Muscle of leg (tissue), 11 donors: ENCODE data around the gene NRIP1. TPM values are rescaled to one million over a fixed set of nuclear protein-coding genes. Genes with fewer than 3 reads are reported as not detected.

Source experiments
- DNase-seq: peaks from one replicate; pipeline ENCODE4 v3.0.0; 2013
- H3K27ac ChIP-seq: one replicate; pipeline ENCODE4 v1.5.1; 2013; ENCODE audit warnings: mild to moderate bottlenecking, low read length, control low read depth
- H3K27me3 ChIP-seq: one replicate; pipeline ENCODE4 v1.6.1; 2013; ENCODE audit warnings: low read length; ENCODE audit not compliant: control insufficient read depth, insufficient read depth
- H3K36me3 ChIP-seq: one replicate; pipeline ENCODE4 v1.6.1; 2013; ENCODE audit warnings: low read length; ENCODE audit not compliant: control insufficient read depth, insufficient read depth
- H3K4me1 ChIP-seq: one replicate; pipeline ENCODE4 v1.6.1; 2013; ENCODE audit warnings: low read length; ENCODE audit not compliant: control insufficient read depth, insufficient read depth
- H3K4me3 ChIP-seq: one replicate; pipeline ENCODE4 v1.5.1; 2013; ENCODE audit warnings: low read length, control low read depth
- H3K9me3 ChIP-seq: replicated peaks from 2 replicates; pipeline ENCODE4 v1.6.1; 2013; ENCODE audit warnings: low read depth, low read length; ENCODE audit not compliant: control insufficient read depth
- WGBS: methylation state at CpG from one replicate; pipeline ENCODE4 v1.1.5; 2013; ENCODE audit warnings: missing lambda C conversion rate; ENCODE audit not compliant: insufficient coverage; 5-methylcytosine and 5-hydroxymethylcytosine counted together
- polyA plus RNA-seq, 8 donors: library from polyadenylated mRNA; unstranded; fragments of 120-200 nt; gene quantifications; one replicate each; pipeline versions ENCODE4 v1.2.1 to v1.2.3, GENCODE V29; 2013; ENCODE audit warnings: inconsistent platforms in 1 of 8, low replicate concordance in 1 of 8; ENCODE audit not compliant: insufficient read length in 8 of 8, insufficient read depth in 1 of 8
- total RNA-seq: library from RNA; stranded (reverse); fragments of 120-200 nt; gene quantifications from one replicate; pipeline ENCODE4 v1.2.4, GENCODE V29; 2013

NRIP1 gene
- total and polyA plus RNA-seq, 9 donors, result 28.6 to 75.4 (median 39.2) TPM

DNA sequence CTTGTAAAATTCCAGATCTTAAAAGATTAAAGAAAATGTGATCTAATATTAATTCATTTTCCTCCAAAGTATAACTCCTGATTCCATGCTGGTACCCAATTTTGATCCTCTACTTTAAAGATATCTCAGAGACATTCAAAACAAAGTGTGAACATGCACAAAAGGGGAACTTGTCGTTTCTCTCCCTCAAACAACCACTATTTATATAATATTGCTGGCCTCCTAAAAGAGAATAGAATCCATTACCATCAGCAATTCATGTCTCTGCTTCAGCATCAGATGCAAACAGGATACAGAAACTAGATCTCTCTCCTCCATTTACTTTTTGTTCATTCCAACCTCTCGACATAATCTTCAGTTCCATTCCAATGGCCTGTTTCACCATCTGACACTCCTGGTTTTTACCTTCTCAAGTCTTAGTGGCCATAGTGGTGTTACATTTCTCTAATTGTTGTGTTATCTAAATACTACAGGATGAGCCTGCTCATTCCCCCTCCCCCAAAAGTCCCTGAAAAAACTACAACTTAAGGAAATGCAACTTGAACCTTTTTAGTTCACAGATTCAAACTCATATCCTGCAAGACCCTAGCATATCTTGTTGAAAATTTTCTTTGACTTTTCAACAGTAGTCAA lies 4.1 kb downstream of the NRIP1 start:
- H3K4me3 ChIP-seq, result no peak overlapping the region
- no CpG with 5 or more reads among the region's 2 CpGs for WGBS
- peaks cover 9% of the 10 kb centered on the region for H3K4me1 ChIP-seq

DNA sequence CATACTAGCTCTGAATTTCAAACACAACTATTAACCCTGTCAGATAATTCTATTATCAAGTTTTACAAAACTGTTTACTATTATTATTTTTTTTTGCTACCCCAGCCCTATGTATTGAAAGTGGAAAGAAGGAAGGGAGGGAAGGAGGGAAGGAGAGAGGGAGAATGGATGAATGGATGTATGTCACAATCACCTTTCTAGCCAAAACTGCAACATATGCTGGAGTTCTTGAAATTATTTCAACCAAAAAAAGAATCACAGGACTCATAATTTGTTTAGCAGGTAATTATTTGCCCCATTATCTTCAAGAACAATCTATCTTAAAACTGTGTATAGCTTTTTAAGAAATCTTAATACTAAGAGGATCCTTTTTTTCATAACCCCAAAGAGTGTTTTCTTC lies 5.4 kb downstream of the NRIP1 start:
- DNase-seq, result no peak
- peaks cover 9% of the 10 kb centered on the region for H3K4me1 ChIP-seq
- H3K4me3 ChIP-seq, result no peak overlapping the region
- no peaks in the 10 kb centered on the region for H3K36me3 ChIP-seq
- H3K27me3 ChIP-seq, result no peaks in the 10 kb centered on the region
- no peak overlapping the region for H3K27ac ChIP-seq
- H3K9me3 ChIP-seq, result no peaks in the 10 kb centered on the region

More for the DNA sequence above, 4.1 kb downstream of the NRIP1 start:
- no peak overlapping the region for H3K27ac ChIP-seq
- no peaks in the 10 kb centered on the region for H3K9me3 ChIP-seq
- no peak for DNase-seq
- no peaks in the 10 kb centered on the region for H3K27me3 ChIP-seq
- no peaks in the 10 kb centered on the region for H3K36me3 ChIP-seq

DNA sequence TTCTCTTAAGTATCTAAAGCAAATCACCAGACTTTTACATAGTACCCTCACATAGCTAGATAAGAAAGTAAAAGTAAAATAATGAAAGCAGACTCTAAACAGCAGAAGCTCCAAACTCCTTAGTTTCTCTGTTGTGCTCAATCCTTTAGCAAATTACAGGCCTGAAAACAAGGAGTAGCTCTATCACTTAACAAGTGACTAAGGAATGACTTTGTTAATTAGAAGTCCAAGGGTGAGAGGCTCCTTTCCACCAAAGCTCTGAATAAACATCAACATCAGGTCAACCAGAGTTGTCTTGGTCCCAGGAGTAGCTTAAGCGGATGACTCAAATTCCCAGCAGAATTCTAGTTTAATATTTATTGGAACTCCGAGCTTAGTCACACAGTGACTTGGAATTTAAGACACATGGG lies 5.9 kb downstream of the NRIP1 start:
- no peak overlapping the region for H3K4me3 ChIP-seq
- H3K27me3 ChIP-seq, result no peaks in the 10 kb centered on the region
- no peak for DNase-seq
- peaks cover 9% of the 10 kb centered on the region for H3K4me1 ChIP-seq
- WGBS, result no CpG with 5 or more reads among the region's 2 CpGs
- H3K36me3 ChIP-seq, result no peaks in the 10 kb centered on the region
- H3K9me3 ChIP-seq, result no peaks in the 10 kb centered on the region
- H3K27ac ChIP-seq, result peak overlapping the region; percentile 68

DNA sequence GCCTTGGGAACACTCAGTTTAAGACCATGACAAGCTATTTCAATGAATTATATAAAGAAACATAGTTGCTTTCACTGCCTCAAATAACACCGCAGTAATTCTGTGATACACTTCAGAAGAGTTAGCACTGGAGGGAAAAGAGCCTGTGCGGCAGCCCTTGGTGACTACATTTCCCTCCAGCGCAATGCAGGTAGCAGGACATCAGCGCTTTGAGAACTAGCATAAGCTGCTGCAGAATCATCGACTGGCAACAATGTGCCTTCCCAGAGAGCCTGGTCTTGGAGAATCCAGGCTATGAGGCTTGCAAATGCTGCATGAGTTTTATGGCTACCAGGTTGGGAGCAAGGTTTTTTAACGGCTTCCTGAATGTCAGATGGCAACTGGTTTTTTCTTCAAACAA lies 7.5 kb downstream of the NRIP1 start:
- Histone ChIP-seq H3K4me3 (no peak overlapping the region), H3K4me1 (peaks cover 6% of the 10 kb centered on the region), H3K27ac (peak overlapping the region; percentile 31), H3K9me3 (no peaks in the 10 kb centered on the region), H3K36me3 (no peaks in the 10 kb centered on the region), H3K27me3 (no peaks in the 10 kb centered on the region)
- WGBS, result 42% methylated on average over 4 of the region's 6 CpGs
- DNase-seq, result no peak

DNA sequence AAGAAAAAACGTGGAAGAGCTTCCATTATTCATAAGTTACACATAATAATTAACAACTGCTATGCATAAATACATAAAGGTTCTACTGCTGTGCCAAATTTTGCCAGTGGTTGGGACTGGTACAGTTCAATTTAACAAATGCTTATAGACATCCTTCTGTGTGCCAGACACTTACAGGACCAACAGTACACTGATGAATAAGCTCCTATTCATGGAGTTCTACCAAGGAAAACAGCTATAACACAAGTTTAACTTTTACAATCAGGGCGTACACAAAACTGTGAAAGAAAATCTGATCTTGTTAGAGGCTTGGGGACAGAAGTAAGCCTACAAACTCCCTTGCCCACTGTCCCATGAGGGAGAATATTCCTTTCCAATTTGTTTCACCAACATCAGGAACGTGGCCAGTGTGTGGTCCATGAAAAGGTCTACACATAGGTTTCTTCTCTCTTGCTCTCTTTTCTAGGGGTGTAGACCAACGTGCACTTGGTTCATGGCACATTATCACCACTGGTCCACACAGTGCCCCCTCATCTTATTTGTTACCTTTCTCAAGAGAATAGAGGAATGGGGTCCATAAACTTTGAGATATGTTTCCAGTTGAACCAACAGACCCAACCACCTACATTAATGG lies 10.1 kb downstream of the NRIP1 start:
- peak overlapping the region; percentile 24 for H3K27ac ChIP-seq
- no peak overlapping the region for H3K4me3 ChIP-seq
- no peaks in the 10 kb centered on the region for H3K27me3 ChIP-seq
- H3K36me3 ChIP-seq, result no peaks in the 10 kb centered on the region
- no peaks in the 10 kb centered on the region for H3K9me3 ChIP-seq
- 83% methylated on average over 1 of the region's 4 CpGs for WGBS
- peaks cover 10% of the 10 kb centered on the region for H3K4me1 ChIP-seq
- no peak for DNase-seq

DNA sequence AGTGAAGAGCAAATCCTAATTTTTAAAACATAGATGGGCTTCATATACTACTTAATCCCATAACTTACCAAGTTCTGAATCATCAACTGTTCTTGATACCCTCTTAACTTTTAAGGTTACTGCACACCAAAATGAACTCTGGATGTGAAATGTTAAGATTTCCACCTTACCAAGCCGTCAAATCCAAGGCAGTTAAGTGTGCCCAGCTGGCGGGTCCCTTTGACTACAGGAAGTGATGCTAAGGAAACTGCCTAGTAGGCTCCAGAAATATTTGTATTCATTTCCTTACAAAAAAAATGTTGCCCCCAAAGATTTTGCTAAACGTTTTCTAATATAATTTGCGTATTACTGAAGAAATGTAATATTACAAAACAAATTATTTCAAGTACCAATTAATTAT lies 10.7 kb downstream of the NRIP1 start:
- no peak overlapping the region for H3K4me3 ChIP-seq
- H3K4me1 ChIP-seq, result peaks cover 10% of the 10 kb centered on the region
- H3K9me3 ChIP-seq, result no peaks in the 10 kb centered on the region
- WGBS, result no CpG with 5 or more reads among the region's 4 CpGs
- DNase-seq, result peak; percentile 39
- no peaks in the 10 kb centered on the region for H3K27me3 ChIP-seq
- no peak overlapping the region for H3K27ac ChIP-seq
- no peaks in the 10 kb centered on the region for H3K36me3 ChIP-seq

DNA sequence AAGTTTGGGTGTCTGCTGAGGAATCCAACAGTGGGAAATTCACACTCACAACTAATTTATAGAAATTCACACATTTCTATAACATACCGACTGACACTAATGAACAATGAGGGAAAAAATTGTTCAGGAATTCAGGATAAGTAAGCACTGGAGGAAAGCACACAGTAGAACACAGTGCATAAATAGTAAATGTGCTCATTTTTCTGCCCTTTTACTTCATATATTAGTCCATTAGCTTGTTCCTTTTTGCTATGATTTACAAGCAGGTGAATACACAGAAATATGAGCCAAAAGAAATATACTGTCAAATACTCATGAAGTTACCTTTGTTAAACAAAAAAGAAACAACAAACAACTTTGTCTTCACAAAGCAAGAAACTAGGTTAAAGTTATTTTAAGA lies 11.3 kb downstream of the NRIP1 start:
- H3K9me3 ChIP-seq, result no peaks in the 10 kb centered on the region
- H3K4me1 ChIP-seq, result peaks cover 10% of the 10 kb centered on the region
- no peak overlapping the region for H3K4me3 ChIP-seq
- no peaks in the 10 kb centered on the region for H3K36me3 ChIP-seq
- no peak for DNase-seq
- H3K27me3 ChIP-seq, result no peaks in the 10 kb centered on the region
- WGBS, result no CpG with 5 or more reads among the region's 1 CpG
- no peak overlapping the region for H3K27ac ChIP-seq

DNA sequence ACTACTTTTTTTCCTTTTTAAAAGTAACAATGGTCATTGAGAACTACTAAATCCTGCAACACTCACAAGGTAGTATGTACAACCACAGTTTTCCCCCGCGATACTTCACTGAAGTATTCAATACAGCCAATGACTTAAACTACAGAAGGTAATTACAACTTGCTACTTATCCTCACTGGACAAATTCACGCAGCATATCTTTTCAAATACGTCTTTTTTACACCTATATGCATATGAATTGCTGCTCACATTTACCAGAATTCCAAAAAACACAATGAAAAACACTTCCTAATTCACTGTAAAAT lies 12.4 kb downstream of the NRIP1 start:
- H3K4me3 ChIP-seq, result no peak overlapping the region
- no peaks in the 10 kb centered on the region for H3K27me3 ChIP-seq
- WGBS, result 54% methylated on average over 4 of the region's 4 CpGs
- peaks cover 9% of the 10 kb centered on the region for H3K4me1 ChIP-seq
- H3K27ac ChIP-seq, result no peak overlapping the region
- H3K9me3 ChIP-seq, result no peaks in the 10 kb centered on the region
- DNase-seq, result no peak
- H3K36me3 ChIP-seq, result no peaks in the 10 kb centered on the region

DNA sequence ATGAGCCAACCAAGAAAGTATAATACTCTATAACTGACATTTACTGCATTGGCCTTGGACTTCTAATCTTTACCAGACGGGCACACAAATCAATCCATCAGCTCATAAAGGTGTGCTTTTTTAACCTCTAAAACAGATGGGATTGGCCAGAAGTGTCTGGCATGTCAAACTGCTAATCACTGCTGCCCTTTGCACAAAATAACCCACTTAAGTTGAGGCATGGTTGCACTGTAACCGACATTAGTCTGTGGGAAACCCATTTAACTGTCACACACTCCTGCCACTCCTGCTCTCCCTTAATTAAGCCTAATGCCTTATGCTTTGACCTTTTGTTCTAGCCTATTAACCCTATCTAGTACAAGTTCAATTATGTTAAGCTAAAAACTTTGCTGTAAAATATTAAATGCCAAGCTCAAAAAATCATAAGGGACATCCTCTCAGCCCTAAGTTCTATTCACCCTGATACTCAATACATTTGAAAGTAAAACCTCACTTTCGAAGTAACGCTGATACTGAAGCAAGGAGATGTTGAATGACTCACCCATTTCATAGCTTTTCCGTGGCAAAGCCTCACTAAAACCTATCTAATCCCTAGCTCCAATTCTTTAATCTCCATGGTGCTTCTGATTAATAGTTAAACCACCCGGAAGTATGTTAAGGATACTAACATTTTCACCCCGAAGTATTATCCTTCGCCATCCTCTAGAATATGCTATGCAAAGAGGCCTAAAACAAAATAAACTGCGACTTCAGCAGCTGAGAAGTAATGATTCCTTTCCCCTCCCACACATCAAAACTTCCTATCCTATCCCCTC lies 12.9 kb downstream of the NRIP1 start:
- WGBS, result 100% methylated on average over 1 of the region's 9 CpGs

DNA sequence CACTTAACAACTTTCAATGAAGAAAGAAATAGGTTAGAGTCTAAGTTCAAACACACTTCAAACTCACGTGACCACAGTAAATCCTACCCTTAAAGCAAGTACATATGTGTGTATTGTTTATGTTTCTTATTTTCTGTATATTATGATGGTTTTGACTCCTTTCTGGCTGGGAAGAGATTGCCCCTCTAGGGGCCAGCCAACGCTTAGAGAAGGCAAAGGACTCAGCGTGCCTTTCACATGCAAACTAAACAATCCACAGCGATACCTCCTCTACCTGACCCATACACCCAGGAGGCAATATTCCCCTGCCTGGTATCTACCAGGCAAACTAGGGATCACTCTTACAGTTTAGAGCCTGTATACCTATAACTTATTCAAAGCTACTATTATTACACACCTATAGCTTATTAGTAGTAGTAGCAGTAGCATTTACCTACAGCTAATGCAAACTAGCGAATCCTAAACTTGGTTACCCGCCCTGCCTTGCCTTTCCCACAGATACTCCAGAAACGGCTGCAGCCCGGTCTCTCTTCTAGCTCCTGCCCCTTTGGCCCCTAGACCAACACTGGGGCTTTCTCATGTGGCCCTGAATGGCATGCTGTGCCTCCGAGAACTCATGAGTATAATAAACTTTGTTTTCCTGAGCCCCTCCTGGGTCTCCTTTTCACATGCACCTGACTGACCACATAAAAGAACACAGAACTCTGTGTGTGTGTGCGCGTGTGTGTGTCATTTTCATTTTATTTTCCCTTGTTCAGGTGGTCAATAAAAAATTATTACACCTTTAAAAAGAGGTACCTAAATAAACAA lies 14.0 kb downstream of the NRIP1 start:
- Histone ChIP-seq H3K9me3 (peaks cover 2% of the 10 kb centered on the region), H3K27me3 (no peaks in the 10 kb centered on the region), H3K27ac (no peak overlapping the region), H3K36me3 (no peaks in the 10 kb centered on the region), H3K4me1 (peaks cover 7% of the 10 kb centered on the region), H3K4me3 (no peak overlapping the region)
- WGBS, result 36% methylated on average over 6 of the region's 11 CpGs
- DNase-seq, result no peak

More for the DNA sequence above, 12.9 kb downstream of the NRIP1 start:
- Histone ChIP-seq H3K4me3 (no peak overlapping the region), H3K27me3 (no peaks in the 10 kb centered on the region), H3K27ac (no peak overlapping the region), H3K4me1 (peaks cover 7% of the 10 kb centered on the region), H3K36me3 (no peaks in the 10 kb centered on the region), H3K9me3 (no peaks in the 10 kb centered on the region)
- DNase-seq, result no peak
